Suppressor macrophage treated with lipopolysaccharide for 4 hours (primary cell): Measurements from ENCODE around the gene CACNA2D3.

Experiments used
- DNase-seq: peaks from one replicate; pipeline ENCODE4 v3.0.0-alpha.2; 2020

The CACNA2D3 gene

GRCh38 chr3:54900838-54901591 lies 778.7 kb downstream of the CACNA2D3 start:
- DNase-seq: no peak

GRCh38 chr3:54901906-54902685 lies 779.7 kb downstream of the CACNA2D3 start:
- DNase-seq: no peak

- no peak for DNase-seq
These were observed 783.0 kb downstream of the CACNA2D3 start for GRCh38 chr3:54905261-54905888.

GRCh38 chr3:54905920-54906319 lies 783.6 kb downstream of the CACNA2D3 start:
- no peak for DNase-seq

GRCh38 chr3:54906763-54907162 lies 784.4 kb downstream of the CACNA2D3 start:
- no peak for DNase-seq

- no peak for DNase-seq
These were observed 786.8 kb downstream of the CACNA2D3 start for GRCh38 chr3:54909191-54909590.

- DNase-seq: no peak
These were observed 791.8 kb downstream of the CACNA2D3 start for GRCh38 chr3:54914180-54914579.

GRCh38 chr3:54915181-54915580 lies 792.8 kb downstream of the CACNA2D3 start:
- DNase-seq: no peak

- DNase-seq: no peak
These were observed 793.6 kb downstream of the CACNA2D3 start for GRCh38 chr3:54915976-54916375.

GRCh38 chr3:54916732-54917131 lies 794.4 kb downstream of the CACNA2D3 start:
- DNase-seq: no peak

GRCh38 chr3:54917174-54917573 lies 794.8 kb downstream of the CACNA2D3 start:
- no peak for DNase-seq

- DNase-seq: no peak
These were observed 795.5 kb downstream of the CACNA2D3 start for GRCh38 chr3:54917862-54918261.

- DNase-seq: no peak
These were observed 796.2 kb downstream of the CACNA2D3 start for GRCh38 chr3:54918516-54918915.

- DNase-seq: no peak
These were observed 805.9 kb downstream of the CACNA2D3 start, which contains the start of gene LRTM1 for GRCh38 chr3:54928046-54928770. TSS of gene LRTM1 (minus strand) at chr3:54928059. CDS start at chr3:54927911, 148 bp downstream.

- DNase-seq: no peak
These were observed 808.8 kb downstream of the CACNA2D3 start for GRCh38 chr3:54931182-54931581.

- DNase-seq: no peak
These were observed 810.3 kb downstream of the CACNA2D3 start for GRCh38 chr3:54932606-54933005.

GRCh38 chr3:54935869-54936268 lies 813.5 kb downstream of the CACNA2D3 start:
- DNase-seq: no peak

- DNase-seq: no peak
These were observed 814.2 kb downstream of the CACNA2D3 start for GRCh38 chr3:54936561-54936960.

- DNase-seq: no peak
These were observed 817.4 kb downstream of the CACNA2D3 start for GRCh38 chr3:54939557-54940300.

GRCh38 chr3:54940971-54941370 lies 818.6 kb downstream of the CACNA2D3 start:
- no peak for DNase-seq

- DNase-seq: no peak
These were observed 819.5 kb downstream of the CACNA2D3 start for GRCh38 chr3:54941690-54942362.
